ENCODE data around the gene MEIKIN. TPM values are rescaled to one million over a fixed set of nuclear protein-coding genes. Genes with fewer than 3 reads are reported as not detected.
"Not testable (repeated sequence)": the region's sequence is repeated elsewhere in the genome, so short reads cannot be mapped to it uniquely, and the experiment has no call there.

MEIKIN gene
- total RNA-seq, 1 experiment from 2014 or later: not detected

DNA sequence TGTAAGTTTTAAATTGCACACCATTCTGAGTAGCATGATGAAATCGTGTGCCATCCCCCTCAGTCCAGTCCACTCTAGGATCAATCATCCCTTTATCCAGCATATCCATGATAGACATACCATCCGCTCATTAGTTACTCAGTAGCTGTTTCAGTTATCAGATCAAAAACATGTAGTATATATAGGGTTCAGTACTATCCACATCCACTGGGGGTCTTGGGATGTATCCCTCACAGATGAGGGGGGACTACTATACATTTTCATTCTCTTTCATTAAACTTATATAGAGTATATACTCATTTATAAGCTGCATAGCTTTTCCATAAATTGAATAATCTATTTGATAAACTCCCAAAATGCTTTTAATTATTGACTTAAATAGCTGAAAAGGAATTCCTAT, 67.6 kb downstream of the MEIKIN start:
- Histone ChIP-seq H3K4me3 (no peak overlapping the region), H3K9me3 (ENCODE audit: insufficient read depth, low read depth) (no peaks in the 10 kb centered on the region), H3K27ac (no peak overlapping the region), H3K4me2 (no peak overlapping the region), H3K27me3 (ENCODE audit: insufficient read depth, low read depth) (peaks cover 10% of the 10 kb centered on the region), H3F3A (ENCODE audit: insufficient read depth, low read depth) (no peaks in the 10 kb centered on the region), H3K79me2 (ENCODE audit: low read depth) (no peaks in the 10 kb centered on the region), H3K36me3 (ENCODE audit: low read depth) (no peaks in the 10 kb centered on the region), H4K20me1 (ENCODE audit: insufficient read depth) (no peaks in the 10 kb centered on the region), H3K4me1 (replicated peaks; ENCODE audit: insufficient read depth) (no peaks in the 10 kb centered on the region), H2AFZ (no peak overlapping the region), H3K9me2 (ENCODE audit: insufficient read depth) (no peaks in the 10 kb centered on the region)
- CTCF ChIA-PET: no interaction called here
- BruUV-seq (replicated peaks): no TSS peak
- DNase-seq: no peak
- intact Hi-C loops (cut with micrococcal nuclease; ENCODE audit: unreplicated experiment): no loop called here
- TF ChIP-seq EZH2 (IDR thresholded peaks at IDR 0.05; ENCODE audit: low read depth): no peak
- TF ChIP-seq, protein P1, sequence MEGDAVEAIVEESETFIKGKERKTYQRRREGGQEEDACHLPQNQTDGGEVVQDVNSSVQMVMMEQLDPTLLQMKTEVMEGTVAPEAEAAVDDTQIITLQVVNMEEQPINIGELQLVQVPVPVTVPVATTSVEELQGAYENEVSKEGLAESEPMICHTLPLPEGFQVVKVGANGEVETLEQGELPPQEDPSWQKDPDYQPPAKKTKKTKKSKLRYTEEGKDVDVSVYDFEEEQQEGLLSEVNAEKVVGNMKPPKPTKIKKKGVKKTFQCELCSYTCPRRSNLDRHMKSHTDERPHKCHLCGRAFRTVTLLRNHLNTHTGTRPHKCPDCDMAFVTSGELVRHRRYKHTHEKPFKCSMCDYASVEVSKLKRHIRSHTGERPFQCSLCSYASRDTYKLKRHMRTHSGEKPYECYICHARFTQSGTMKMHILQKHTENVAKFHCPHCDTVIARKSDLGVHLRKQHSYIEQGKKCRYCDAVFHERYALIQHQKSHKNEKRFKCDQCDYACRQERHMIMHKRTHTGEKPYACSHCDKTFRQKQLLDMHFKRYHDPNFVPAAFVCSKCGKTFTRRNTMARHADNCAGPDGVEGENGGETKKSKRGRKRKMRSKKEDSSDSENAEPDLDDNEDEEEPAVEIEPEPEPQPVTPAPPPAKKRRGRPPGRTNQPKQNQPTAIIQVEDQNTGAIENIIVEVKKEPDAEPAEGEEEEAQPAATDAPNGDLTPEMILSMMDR (conservative IDR thresholded peaks at IDR 0.05): no peak
- POLR2A ChIA-PET (ENCODE audit: unreplicated experiment): no interaction called here

DNA sequence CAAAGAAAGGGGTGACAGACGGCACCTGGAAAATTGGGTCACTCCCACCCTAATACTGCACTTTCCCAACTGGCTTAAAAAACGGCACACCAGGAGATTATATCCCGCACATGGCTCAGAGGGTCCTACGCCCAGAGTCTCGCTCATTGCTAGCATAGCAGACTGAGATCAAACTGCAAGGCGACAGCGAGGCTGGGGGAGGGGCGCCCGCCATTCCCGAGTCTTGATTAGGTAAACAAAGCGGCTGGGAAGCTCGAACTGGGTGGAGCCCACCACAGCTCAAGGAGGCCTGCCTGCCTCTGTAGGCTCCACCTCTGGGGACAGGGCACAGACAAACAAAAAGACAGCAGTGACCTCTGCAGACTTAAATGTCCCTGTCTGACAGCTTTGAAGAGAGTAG, 74.2 kb downstream of the MEIKIN start:
- intact Hi-C loops (cut with micrococcal nuclease; ENCODE audit: unreplicated experiment); CTCF ChIA-PET; H3K9me3 ChIP-seq (ENCODE audit: insufficient read depth, low read depth); H3K27me3 ChIP-seq (ENCODE audit: insufficient read depth, low read depth); H3K36me3 ChIP-seq (ENCODE audit: low read depth); DNase-seq; H4K20me1 ChIP-seq (ENCODE audit: insufficient read depth); H3K4me3 ChIP-seq; H3K9me2 ChIP-seq (ENCODE audit: insufficient read depth); H3K4me2 ChIP-seq; H2AFZ ChIP-seq; H3K4me1 ChIP-seq (replicated peaks; ENCODE audit: insufficient read depth); H3K79me2 ChIP-seq (ENCODE audit: low read depth); BruUV-seq (replicated peaks); H3F3A ChIP-seq (ENCODE audit: insufficient read depth, low read depth); H3K27ac ChIP-seq; POLR2A ChIA-PET (ENCODE audit: unreplicated experiment): not testable (repeated sequence)

DNA sequence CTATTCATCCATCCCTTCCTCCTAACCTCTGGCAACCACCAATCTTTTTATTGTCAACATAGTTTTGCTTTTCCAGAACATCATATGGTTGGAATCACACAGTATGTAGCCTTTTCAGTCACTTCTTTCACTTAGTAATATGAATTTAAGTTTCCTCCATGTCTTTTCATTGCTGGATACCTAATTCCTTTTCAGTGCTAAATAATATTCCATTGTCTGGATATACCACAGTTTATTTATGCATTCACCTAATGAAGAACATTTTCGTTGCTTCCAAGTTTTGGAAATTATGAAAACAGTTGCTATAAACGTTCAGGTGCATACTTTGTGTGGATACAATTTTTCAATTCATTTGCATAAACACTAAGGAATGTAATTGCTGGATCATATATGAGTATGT, 77.9 kb downstream of the MEIKIN start:
- no peaks in the 10 kb centered on the region for H3K36me3 ChIP-seq (ENCODE audit: low read depth)
- no peaks in the 10 kb centered on the region for H3K9me2 ChIP-seq (ENCODE audit: insufficient read depth)
- H4K20me1 ChIP-seq (ENCODE audit: insufficient read depth): no peaks in the 10 kb centered on the region
- peaks cover 11% of the 10 kb centered on the region; the same call in 1 of the 2 replicates for H3K9me3 ChIP-seq (ENCODE audit: insufficient read depth, low read depth)
- H3K4me1 ChIP-seq (replicated peaks; ENCODE audit: insufficient read depth): no peaks in the 10 kb centered on the region
- CTCF ChIA-PET: no interaction called here
- POLR2A ChIA-PET (ENCODE audit: unreplicated experiment): no interaction called here
- no peak overlapping the region for H3K27ac ChIP-seq
- no peaks in the 10 kb centered on the region for H3F3A ChIP-seq (ENCODE audit: insufficient read depth, low read depth)
- no peak for DNase-seq
- intact Hi-C loops (cut with micrococcal nuclease; ENCODE audit: unreplicated experiment): no loop called here
- H3K4me2 ChIP-seq: no peak overlapping the region
- BruUV-seq (replicated peaks): no TSS peak
- no peak overlapping the region for H3K4me3 ChIP-seq
- H3K27me3 ChIP-seq (ENCODE audit: insufficient read depth, low read depth): no peaks in the 10 kb centered on the region
- H2AFZ ChIP-seq: no peak overlapping the region
- no peak for TF ChIP-seq EZH2 (IDR thresholded peaks at IDR 0.05; ENCODE audit: low read depth)
- TF ChIP-seq, protein P1 (conservative IDR thresholded peaks at IDR 0.05): no peak
- H3K79me2 ChIP-seq (ENCODE audit: low read depth): no peaks in the 10 kb centered on the region

DNA sequence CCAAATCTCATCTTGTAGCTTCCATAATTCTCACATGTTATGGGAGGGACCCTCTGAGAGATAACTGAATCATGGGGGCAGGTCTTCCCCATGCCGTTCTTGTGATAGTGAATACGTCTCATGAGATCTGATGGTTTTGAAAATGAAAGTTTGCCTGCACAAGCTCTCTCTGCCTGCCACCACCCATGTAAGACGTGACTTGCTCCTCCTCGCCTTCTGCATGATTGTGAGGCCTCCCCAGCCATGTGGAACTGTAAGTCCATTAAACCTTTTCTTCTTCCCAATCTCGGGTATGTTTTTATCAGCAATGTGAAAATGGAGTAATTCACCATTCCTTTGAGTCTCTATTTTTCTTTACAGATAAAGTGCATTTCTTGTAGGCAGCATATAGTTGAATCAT, 81.8 kb downstream of the MEIKIN start:
- no peaks in the 10 kb centered on the region for H4K20me1 ChIP-seq (ENCODE audit: insufficient read depth)
- ChIA-PET CTCF (no interaction called here), POLR2A (ENCODE audit: unreplicated experiment) (no interaction called here)
- peaks cover 11% of the 10 kb centered on the region; the same call in 1 of the 2 replicates for H3K9me3 ChIP-seq (ENCODE audit: insufficient read depth, low read depth)
- H3K36me3 ChIP-seq (ENCODE audit: low read depth): no peaks in the 10 kb centered on the region
- no peak overlapping the region for H3K4me3 ChIP-seq
- H3K4me1 ChIP-seq (replicated peaks; ENCODE audit: insufficient read depth): no peaks in the 10 kb centered on the region
- TF ChIP-seq, protein P1 (conservative IDR thresholded peaks at IDR 0.05): no peak
- no peak for TF ChIP-seq EZH2 (IDR thresholded peaks at IDR 0.05; ENCODE audit: low read depth)
- no peak overlapping the region for H3K27ac ChIP-seq
- no peak for DNase-seq
- no TSS peak for BruUV-seq (replicated peaks)
- H2AFZ ChIP-seq: no peak overlapping the region
- H3F3A ChIP-seq (ENCODE audit: insufficient read depth, low read depth): no peaks in the 10 kb centered on the region
- intact Hi-C loops (cut with micrococcal nuclease; ENCODE audit: unreplicated experiment): no loop called here
- no peaks in the 10 kb centered on the region for H3K27me3 ChIP-seq (ENCODE audit: insufficient read depth, low read depth)
- no peak overlapping the region for H3K4me2 ChIP-seq
- H3K79me2 ChIP-seq (ENCODE audit: low read depth): no peaks in the 10 kb centered on the region
- H3K9me2 ChIP-seq (ENCODE audit: insufficient read depth): no peaks in the 10 kb centered on the region

Data from PC-9 (cell line).